Fibroblast of pulmonary artery (primary cell): ENCODE results near the gene C11orf21.

Experiments used
- DNase-seq: peaks from one replicate; pipeline ENCODE4 v3.0.0-alpha.2; 2010; ENCODE audit warnings: low read depth
- H3K4me3 ChIP-seq: replicated peaks from 2 replicates; pipeline ENCODE4 v1.5.1; 2011; ENCODE audit warnings: low read depth, mild to moderate bottlenecking, control low read depth, low read length, moderate library complexity
- TF ChIP-seq, protein P1 (sequence below): IDR thresholded peaks from 2 replicates; pipeline ENCODE4 v1.5.1; 2011; ENCODE audit warnings: mild to moderate bottlenecking, control low read depth, low read length, inconsistent platforms; ENCODE audit errors: missing control alignments

C11orf21 gene

DNA sequence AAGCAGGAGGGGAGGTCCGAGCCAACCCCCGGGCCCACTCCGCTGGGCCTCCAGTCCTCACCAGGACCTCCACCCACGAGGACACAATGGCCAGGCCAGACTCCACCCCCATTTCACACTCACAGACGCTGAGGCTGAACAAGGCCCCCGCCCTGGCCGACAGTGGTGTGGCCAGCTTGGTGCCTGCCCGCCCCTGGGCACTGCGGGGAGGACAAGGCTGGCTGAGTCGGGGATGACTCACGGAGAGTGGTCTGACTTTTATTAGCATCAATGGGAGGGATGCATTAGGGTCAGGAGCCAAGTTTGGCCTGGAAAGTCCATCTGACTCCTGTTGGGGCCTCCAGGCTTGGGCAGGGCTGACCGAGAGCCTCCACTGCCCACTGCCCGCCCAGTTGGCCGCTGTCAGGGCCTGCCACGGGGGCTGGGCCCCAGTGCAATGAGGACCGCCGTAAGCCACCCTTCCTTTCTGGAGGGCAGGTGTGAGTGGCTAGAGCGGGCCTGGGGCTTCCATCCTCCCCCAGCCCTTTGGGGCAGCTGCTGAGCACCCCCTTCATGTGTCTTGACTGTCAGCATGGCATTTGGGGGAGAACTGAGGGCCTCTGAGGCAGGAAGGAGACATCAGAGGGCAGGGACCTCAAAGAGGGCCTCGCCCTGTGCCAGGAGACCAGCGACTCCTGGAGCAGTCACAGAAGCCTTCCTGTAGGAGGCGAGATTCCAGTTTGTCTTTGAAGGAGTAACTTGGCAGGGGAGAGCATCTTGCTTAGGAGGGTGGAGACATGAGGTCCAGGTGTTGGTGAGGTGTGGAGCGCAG lies 10.7 kb upstream of the C11orf21 start:
- H3K4me3 ChIP-seq, result no peak overlapping the region
- peak; percentile 35 for DNase-seq
- TF ChIP-seq, protein P1, sequence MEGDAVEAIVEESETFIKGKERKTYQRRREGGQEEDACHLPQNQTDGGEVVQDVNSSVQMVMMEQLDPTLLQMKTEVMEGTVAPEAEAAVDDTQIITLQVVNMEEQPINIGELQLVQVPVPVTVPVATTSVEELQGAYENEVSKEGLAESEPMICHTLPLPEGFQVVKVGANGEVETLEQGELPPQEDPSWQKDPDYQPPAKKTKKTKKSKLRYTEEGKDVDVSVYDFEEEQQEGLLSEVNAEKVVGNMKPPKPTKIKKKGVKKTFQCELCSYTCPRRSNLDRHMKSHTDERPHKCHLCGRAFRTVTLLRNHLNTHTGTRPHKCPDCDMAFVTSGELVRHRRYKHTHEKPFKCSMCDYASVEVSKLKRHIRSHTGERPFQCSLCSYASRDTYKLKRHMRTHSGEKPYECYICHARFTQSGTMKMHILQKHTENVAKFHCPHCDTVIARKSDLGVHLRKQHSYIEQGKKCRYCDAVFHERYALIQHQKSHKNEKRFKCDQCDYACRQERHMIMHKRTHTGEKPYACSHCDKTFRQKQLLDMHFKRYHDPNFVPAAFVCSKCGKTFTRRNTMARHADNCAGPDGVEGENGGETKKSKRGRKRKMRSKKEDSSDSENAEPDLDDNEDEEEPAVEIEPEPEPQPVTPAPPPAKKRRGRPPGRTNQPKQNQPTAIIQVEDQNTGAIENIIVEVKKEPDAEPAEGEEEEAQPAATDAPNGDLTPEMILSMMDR, result no peak

DNA sequence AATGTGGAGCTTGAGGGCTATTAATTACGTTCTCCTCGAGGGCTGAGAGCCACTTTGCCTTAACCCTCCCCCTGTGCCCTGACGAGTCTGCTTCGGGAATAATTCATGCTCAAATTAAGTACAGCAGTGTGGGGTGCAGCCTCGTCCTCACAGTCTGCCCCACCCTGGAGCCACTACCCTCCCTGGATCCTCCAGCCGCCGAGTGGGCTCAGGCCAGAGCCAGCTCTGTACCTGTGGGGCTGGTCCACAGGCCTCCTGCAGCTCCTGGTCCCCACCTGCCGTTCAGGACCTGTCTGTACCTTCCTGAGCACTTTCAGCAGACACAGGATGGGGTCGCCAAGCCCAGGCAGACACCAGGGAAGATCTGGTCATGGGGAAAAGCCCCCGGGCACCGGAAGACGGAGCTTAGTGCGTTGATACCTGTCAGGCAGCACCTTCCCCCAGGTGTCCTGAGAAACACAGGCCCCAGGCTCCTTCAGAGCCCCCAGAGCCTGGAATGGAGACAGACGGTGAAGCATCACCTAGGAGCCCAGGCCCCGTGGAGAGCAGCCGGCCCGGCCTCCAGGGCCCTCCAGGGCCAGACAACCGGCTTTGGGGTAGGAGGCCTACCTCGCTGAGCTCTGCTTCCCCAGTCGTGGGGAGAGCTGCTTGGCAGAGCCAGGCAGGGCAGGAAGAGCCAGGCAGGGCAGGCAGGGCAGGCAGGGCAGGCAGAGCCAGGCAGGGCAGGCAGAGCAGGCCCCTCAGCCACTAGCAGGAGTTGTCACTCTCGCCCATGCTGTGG lies 9.8 kb upstream of the C11orf21 start:
- TF ChIP-seq, protein P1, result no peak
- DNase-seq, result no peak
- H3K4me3 ChIP-seq, result no peak overlapping the region

DNA sequence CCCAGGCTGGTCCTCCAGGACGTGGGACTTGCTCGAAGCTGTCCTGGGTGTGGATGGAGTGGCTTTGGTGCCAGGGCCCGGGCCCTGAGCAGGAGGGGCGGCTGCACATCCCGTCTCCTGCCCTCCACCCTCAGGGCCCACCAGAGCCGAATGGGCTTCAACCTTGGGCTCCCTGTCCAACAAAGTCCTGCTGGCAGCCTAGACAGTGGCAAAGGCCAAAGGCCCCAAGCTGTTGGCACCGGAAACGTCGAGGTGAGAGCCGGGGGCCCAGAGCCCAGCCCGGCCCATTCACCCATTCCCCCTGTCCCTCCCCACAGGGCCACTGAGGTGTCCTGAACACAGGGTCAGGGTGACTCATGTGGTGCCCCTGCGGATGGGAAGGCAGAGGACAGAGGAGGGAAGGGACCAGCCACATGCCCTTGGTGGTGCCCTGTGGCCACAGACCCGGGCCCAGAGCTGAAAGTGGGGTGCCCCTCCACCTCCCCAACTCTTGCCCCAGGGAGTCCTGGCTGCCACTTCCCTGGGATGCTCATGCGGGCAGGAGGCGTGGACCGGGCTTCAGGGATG lies 9.2 kb upstream of the C11orf21 start:
- no peak for DNase-seq
- TF ChIP-seq, protein P1, result no peak
- H3K4me3 ChIP-seq, result no peak overlapping the region

DNA sequence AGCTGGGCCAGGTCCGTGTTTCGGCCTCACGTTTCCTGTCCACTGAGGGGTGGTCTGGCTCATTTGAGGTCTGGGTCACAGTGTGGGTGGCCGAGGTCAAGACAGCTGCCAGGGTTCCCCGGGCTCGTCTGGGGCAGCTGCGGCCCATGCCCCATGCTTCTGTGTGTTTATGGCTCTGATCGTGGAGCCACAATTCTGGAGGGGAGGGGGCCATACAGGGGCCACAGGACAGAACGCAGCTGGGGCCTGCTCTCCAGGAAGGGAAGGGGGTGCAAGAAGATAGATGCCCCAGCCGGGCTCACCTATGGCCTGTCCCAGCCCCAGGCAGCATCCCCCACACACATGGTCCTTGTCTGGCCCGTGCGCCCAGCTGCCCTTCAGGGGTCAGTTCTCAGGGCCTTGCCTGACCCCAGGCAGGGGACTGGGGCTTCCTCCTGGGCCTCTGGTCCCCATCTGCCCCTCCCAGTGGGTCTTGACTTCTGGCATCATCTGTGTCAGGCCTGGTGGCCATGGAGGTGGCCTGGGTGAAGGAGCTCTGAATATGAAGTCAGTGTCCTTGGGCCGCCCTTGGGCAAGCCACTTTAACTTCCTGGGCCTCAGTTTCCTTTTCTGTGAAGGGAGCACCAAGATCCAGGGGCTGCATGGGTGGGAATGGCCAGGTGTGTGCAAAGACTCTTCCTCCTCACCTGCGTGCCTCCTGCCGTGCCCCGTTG lies 8.5 kb upstream of the C11orf21 start:
- H3K4me3 ChIP-seq, result no peak overlapping the region
- TF ChIP-seq, protein P1, result no peak
- DNase-seq, result no peak

DNA sequence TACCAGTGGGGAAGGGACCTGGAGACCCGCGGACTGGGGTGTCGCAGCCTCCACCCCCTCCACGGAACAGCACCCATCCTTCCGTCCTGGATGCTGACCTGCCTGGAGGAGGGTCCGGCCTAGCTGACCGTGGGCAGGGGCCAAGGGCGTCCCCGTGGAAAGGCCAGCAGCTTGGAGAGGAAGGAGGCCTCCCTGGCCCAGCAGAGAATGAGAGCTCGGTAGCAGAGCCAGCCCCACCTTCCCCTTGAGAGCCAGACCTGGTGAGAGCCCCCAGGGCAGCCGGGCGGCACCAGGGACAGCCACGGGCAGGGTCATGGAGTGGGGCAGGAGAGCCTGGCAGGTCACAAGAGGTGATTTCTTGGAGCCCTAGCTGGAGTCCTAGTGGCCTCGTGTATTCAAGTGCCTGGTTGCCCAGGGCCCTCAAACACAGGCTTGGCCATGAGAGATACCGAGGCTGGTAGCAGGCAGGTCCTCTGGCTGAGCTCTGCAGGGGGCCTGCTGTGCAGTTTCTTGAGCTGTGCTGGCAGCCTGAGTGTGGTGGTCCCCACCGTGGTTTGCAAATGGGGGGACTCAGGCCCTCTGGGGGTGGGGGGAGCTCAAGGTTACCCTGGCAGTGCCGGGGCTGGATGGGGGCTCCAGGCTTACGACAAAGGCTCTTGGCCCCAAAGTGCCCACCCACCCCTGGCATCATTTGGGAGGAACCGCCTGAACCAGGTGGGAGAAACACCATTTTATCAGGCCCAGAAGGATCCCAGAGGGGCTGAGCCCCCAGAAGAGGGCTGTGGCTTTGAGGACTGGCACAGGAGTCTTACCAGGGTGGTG lies 7.7 kb upstream of the C11orf21 start:
- DNase-seq, result no peak
- TF ChIP-seq, protein P1, result no peak

DNA sequence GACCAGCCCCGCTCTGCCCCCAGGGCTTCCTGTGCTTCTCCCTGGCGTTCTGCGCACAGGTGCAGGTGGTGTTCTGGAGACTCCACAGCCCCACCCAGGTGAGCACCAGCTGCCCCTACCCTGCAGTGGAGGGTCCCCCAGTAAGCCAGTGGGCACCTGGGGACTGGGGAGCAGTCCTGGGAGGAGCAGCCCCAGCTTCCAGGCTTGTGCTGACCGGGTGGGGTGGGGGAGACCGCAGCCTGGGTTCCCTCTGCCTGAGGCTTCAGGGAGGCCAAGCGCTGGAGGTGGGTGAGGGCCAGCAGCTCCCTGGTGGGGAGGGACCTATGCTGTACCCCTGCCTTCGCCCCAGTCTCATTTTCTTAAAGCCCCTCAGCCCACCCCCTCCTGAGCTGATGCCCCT lies 7.0 kb upstream of the C11orf21 start:
- DNase-seq, result no peak
- H3K4me3 ChIP-seq, result no peak overlapping the region
- TF ChIP-seq, protein P1, result no peak

More for the DNA sequence above, 7.7 kb upstream of the C11orf21 start:
- H3K4me3 ChIP-seq, result no peak overlapping the region
